CD4-positive, alpha-beta T cell treated with Interleukin-15 for 4 hours (primary cell): ENCODE measurements around the gene MAPK12.
A peak's percentile ranks its signal among the peaks of the same experiment; 100 is the strongest.

ENCODE experiments used
- DNase-seq: peaks from one replicate; pipeline ENCODE4 v3.0.0-alpha.2; 2020; ENCODE audit warnings: low spot score

Gene MAPK12

DNA sequence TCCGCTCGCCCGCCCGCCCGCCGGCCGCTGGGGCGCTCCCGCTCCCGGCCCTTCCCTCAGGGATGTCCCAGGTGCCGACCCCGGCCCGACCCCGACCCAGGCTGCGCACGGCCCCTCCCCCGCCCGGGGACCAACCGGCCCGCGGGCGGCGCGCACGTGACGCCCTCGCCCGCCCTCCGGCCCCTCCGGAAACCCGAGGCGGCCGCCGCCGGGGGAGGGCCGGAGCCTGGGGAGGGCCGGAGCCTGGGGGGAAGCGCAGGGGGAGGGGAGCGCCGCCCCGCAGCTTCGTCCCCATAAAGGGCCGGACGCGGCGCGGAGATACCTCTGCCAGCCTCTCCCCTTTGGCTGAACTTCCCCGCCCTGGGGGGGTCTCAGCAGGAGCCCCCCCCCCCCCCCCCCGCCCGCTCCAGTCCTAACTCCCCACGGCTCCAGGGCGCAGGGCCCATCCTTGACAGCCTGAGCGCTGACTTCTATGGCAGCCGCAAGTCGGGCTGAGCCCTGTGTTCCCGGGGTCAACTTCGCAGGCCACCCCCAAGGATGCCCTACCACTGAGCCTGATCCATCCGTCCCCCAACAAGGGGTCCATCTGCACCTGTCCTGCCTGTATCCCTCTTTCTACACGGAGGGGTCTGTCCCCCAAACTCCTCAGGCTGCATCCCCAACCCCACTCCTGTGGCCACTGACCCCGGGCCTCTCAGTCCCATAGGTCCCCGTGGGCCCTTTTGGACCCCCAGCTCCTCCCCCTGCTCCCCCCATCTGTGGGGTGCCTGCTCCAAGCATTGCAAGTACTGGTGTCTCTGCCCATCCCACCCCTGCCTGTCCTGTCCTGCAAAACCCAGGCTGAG lies at the start of gene MAPK12:
MAPK12 (minus strand) TSS at position 69 of the 845 bp plus-strand sequence. CDS start 174 bp downstream, outside the sequence.
- DNase-seq: no peak

DNA sequence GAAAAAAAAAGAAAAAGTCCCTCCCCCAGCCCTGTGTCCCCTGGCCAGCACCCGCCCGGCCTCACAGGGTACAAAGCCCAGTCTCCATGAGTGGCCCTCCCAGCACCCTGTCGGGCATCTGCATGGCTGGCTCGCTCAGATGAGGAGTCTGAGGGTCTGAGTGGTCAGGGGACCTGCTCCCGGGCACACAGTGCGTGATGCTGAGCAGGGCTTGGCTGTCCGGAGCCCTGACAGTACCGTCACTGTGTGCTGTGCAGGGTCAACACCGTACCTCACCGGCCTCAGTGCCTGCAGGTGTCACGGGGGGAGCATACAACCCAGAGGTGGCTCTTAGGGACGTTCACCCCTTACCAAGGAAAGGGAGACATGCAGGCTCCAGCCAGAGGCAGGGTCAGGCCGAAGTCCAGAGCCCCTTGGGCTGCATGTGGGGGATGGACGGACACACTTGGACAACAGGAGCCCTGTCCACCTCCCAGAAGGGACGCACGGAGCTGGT lies 49.5 kb upstream of the MAPK12 start:
- no peak for DNase-seq

DNA sequence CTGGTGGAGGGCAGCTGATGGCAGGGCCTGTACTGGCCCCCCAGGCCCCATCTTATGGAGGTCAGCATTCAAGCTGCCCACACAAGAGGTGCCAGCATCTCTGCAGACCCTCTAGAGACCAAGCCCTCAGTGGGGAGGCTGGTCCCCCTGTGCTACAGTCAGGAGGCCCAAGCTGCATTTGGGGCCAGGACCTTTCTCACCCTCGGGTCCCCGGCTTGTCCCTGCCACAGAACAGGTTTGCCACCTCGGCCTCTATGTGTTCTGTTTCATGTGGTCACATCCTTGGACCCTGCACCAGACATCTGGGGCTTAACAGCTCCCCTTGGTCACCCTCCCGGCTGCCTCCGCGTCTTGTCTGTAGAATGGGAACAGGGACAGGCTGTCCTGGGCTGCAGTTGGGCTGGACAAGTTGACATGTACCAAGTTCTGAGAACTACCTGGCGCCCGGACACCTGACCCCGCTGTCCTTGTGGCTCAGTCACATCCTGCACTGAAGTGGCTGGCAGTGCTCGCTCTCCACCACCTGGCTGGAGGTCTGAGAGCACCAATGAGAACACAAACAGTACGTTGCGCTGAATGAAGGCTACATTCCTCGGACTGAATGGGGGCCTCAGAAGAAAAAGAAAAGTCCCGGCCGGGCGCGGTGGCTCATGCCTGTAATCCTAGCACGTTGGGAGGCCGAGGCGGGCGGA lies 48.7 kb upstream of the MAPK12 start:
- no peak for DNase-seq

DNA sequence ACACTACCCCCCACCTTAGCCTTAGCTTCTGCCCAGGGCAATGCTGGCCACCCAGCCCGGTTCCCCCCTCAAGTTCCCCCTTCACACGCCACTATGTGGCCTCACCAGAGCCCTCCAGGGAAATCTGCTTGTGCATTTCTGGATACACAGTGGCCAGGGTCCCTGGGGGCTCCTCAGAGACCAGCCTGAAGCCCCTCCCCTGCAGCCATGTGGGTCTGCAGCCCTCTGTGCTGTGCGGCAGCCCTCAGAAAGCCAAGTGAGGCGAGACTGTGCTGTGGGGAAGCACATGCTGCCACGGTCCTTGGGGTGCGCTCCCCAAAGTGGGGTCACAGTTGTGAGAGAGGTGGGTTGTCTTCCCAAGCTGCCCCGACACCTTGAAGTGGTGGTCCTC lies 48.1 kb upstream of the MAPK12 start:
- no peak for DNase-seq

DNA sequence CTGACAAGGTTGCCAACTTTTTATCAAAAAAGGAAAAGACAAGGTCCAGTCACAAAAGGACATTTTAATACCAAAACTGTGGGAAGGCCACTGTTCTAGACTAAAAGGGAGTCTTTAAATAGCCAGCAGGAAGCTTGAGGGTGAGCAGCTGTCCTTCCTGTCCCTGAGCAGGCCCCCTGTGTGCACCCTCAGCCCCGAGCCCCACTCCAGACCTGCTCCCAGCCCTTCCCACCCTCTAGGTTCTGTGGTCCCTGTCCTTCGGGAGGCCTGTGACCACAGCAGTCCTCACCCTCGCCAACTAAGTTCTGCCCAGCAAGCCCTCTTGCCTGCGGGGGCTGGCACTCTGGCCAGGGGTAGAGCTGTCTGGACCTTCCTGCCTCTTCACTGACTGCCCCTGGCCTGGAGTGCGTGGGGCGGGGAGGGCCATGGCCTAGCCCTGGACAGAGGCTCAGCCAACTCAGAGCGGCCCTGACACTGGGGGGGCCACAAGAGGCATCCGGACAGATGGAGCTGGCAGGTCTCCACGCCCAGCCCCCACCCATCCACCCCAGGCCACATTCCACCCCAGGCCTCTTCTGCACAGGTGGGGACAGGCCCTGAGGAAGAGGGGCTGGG lies 47.6 kb upstream of the MAPK12 start:
- DNase-seq: no peak

DNA sequence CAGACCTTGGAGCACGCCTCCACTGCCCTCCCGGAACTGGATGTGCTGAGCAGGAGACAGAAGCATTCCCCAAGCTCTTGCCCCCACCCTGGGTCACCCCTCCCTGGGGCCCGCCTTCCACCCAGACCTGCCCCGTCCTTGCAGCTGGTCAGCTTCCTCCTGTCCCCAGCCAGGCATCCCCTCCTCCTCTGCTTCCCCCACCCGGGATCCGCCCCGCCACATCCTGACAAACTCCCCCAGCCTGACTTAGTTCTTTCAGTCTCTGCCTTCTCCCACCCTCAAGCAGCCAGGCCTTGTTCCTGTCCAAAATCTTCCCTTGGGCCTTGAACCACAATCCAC lies 47.1 kb upstream of the MAPK12 start:
- DNase-seq: no peak

DNA sequence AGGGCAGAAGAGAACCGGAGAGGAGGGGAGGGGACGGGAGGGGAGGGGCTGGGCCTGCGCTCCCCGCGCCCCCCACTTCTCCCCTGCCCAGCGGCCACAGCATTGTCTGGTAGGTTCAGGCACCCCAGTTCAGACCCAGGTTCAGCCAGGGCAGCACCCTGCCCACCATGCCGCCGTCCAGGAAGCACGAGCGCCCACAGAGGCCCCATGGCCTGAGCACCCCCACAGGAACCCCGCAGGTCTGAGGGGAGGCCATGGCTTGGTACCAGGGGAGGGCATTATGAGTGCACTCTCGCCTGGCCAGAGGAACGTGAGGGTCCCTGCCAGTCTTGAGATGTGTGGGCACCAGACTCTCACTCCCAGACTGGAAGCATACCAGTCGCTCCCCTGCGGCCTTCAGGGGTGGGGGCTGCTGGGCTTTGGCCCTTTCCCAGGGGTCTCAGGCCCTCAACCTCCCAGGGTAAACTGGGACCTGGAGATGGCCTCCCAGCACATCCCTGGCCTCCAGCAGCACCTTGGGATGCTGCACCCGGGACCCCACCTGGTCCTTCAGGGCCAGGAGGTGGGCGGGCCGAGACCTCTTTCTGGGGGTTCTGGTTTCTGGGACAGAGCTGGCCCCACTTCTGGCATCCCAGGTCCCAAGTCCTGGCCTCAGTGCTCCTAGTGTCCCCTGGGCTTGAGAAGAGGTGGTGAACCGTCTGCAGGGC lies 46.6 kb upstream of the MAPK12 start:
- DNase-seq: no peak

DNA sequence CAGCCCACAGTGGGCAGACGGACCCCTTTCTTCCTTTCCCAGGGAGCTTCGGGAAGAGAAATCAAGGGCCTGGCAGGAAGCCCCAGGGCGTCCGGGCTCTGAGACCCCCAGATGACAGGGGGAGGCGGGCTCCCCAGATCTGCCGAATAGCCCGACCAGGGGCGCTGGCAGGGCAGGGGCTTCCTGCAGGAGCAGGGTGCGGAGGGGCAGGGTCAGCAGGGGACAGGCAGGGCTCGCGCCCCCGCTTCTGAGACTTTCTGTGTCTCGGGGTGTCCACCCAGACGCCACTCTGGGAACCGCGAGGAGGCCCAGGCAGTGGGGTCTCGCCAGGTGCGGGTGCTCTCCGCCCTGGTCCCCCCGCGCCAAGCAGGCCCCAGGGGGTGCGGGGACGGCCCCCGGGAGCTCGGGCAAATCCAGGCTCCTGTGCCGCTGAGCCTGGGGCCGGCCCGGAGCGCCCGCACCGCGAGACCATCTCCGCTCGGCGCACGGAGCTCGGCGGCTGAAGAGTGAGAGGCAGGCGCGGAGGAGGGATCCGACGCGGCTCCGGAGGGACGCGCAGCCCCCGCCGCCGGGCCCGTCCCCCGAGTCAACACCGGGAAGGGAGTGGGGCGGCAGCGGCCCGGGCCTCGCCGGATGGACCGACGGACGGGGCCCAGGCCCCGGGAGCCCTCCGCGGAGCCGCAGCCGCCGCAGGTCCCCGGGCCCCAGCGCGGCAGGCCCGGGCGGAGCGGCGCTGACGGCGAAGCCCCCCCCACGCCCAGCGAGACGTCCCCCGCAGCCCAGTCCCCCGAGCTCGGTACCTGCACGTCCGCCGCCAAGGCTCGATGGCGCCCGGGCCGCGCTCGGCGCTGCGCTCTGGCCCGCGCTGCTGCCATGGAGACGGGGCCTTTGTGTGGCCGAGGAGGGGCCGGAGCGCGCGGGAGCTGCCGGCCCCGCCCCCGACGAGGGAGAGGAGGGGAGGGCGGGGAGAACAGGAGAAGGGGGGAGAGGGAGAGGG lies 45.6 kb upstream of the MAPK12 start, which contains the start of gene PLXNB2:
PLXNB2 (minus strand) TSS at position 894 of the 997 bp plus-strand sequence. CDS start 17,062 bp downstream, outside the sequence.
- no peak for DNase-seq

DNA sequence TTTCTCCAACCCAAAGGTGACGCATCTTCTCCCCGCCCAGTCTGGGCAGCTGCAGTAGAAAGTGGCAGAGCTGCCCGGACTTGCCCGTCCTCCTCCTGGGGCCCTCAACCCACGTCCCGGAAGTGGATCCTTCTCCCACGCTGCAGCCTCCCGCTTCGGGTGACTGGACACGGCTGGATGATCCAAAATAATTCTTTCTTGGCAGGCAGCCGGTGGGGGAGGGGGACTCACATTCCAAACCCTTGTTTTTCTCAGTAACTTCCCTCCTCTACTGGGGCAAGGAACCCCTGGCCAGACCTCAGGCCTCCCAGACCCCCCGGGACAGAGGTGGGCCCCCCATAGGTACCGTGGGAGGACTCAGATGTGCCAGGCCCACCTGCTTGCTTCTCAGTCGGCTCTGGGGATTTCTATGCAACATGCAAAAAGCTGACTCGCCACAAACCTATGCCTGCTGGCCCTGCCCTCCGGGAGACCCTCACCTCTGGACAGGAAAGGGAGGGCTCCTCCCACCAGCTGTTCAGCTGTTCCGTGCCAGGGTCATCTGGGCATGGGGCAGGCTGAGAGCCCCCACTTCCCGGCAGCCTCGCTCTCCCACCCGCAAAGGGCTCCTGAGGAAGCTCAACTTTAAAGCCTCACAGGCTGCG lies 44.6 kb upstream of the MAPK12 start:
- no peak for DNase-seq

DNA sequence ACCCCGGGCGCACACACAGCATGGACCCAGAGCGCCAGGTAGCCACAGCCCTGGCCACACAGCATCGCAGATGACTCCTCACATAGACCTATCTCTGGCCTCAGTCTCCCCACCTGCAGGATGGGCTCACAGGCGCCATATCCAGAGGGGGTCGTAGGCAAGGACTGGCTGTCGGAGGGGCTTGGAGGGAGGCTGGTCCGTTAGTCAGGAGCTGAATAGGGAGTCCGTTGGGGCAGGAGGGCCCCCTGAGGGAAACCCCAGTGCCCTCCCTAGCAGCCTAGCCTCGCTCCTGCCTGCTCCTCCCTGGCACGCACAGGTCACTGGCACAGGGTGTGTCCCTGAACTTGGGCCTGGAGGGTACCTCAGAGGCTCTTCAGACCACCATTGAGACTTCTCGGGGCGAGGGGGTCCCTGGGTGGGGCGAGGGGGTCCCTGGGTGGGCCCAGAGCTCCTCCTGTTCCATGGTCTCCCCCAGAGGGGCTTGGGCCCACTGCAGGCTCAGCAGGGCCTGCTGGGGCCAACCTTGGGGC lies 44.0 kb upstream of the MAPK12 start:
- no peak for DNase-seq

DNA sequence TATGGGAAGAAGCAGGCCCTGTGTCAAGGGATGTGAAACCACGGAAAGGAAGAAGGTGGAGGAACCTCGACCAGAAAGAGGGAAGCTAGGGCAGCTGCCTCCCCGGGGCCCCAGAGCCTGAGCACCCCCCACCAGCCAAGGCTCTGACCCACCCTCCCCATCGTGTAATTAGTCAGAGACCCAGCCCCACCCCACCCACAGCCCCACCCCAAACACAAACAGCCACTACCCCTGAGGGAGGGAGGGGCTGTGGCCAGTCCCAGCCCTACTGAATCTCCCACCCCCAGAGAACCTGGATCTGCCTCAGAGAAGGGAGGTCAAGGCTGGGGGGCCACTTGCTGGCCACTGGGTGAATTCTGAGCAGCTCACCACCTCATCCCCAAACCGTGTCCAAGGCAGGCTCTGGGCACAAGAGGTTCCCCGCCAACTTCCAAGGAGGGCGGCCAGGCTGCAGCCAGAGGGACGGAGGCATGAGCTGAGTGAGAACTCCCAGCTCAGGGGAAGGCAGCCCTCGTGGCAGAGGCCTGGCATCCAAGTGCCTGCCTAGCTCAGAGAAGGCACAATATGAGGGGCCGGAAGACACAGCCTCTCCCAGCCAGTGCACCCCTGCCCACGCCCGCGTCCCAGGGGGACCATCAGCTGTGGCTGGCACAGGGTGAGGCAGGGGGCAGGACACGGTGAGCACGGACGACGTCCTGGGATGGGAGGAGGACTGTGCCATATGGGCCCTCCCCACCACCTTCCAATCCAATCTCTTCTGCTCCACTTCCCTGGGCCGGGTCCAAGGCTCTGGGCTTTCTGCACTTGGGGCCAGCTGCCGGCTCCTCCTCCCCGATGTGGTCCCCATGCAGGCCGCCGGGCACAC lies 43.3 kb upstream of the MAPK12 start:
- DNase-seq: no peak

DNA sequence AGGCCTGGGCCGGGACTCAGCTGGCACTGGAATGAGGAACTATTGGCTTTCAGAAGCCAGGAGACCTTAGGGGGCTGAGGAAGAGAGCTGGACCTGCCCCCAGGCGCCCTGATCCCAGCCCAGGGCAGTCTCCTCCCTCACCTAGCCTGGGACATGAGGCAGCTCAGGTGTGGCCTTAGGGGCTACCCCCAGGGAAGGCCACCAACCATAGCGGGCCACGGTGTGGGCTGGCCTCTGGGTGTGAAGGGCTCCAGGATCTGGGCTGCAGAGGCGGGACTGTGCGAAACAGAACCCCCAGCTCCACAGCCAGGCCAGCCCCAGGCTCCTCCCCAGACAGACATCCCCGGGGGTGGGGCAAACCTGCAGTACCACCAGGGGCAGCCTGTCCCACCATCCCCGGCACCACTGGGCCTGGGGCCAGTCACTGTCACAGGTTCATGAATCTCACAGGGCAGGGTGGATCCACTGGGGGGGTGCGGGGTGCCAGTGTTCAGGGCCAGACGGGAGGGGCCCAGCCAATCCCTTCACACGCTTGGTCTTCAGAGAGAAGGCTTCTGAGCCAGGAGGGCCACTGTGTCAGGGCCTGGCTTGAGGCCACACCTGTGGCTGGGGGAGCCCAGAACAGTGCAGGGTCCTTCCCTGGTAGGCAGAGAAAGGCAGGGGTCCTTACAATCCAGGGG lies 42.5 kb upstream of the MAPK12 start:
- DNase-seq: peak; percentile 24

DNA sequence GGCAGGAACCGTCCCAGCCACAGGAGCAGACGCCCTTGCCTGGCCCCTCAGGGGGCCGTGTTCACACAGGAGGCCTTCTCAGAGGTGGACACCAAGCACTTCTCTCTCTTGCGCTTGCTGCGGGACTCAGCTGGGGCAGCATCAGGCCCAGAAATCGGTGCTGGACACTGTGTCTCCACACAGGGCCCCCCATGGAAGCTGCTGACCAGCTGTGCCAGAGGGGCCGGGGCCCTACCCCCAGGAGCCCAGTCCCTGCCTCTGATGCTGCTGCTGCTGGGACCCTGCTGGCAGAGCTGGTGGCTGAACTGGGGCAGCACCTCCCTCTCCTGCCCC lies 42.0 kb upstream of the MAPK12 start:
- DNase-seq: no peak

DNA sequence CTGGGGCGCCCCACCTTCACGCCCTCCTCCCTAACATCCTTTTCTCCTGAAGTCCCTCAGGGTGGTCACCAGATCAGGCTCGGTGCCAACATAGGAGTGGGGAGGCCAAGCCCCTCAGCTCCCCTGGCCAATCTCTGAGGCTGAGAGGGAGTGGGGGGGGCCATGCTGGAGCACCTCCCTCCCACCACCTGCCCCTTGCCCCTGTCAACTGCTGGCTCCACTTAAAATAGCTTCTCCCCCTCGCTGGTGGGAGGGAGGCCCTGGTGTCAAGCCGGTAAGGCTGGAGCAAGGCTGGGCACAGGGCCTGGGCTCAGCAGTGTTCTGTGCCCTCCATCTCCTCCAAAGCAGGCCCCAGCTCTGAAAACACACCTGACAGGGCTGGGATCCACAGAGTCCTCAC lies 41.1 kb upstream of the MAPK12 start:
- no peak for DNase-seq

DNA sequence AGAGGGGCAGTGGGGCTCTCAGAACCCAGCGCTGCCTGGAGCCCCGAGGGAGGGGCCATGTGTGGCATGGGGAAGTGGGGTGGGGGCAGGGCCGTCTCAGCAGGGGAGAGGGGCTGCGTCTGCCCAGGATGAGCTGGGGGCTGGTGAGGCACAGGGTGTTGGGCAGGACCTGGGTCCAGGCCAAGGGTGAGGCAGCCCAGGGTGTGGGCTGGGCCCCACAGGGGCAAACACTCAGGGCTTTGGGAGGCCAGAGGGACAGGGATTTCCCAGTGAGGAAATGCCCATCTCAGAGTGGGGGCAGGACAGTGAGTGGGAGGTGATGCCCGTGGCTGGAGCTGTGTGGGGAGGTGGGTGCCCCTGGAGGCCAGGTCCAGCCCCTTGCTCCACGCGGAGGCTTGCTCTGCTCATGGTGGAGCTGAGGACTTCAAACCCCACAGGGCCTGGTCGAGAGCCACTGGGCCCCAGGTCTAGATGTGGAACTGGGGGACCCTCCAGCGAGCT lies 40.6 kb upstream of the MAPK12 start:
- DNase-seq: no peak

DNA sequence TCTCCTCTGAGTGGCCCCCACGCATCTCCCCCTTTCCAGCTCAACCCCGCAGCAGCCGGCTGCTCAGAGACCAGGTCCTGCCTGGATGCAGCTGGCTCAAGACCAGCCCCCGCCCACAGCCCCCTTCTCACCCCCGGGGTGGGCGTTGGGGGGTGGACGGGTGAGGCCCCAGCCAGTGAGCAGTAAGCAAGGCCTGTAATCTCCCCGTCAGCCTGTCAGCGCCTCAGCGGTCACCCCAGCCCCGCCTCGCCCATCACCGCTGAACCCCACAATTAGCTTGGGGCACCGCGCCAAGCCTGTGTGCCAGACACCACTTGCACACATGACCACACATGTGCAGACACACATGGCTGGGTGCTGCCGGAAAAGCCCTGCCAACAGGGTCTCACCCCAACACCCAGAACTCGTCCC lies 40.1 kb upstream of the MAPK12 start:
- no peak for DNase-seq

DNA sequence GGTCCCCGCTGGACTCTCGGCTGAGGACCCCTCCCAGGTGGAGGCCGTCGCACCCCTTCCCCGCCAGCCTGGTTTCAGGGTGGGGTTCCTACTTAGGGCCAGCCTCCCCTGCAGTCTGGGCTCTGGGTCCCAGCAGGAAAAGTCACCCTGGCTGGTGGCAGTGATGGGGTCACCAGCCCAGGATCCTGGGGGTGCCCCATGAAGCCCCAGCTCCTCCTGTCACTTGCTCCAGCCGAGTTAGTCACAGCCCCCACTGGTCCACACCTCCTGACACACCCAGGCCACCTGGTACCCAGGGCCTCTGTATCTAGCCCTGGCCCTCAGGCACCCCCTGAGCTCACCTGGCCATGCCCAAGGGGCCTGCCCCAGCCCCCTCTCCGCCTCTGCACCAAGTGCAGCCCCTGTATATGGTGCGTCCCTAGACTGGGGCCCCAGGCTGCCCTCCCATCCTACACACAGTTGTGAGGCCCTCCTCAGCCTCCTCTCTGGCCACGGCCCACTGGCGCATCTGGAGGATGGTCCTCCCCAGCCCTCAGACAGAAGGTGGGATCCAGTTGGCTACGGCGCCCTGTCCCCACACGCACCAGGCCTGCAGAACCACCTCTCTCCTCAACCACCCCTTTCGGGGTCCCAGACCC lies 39.3 kb upstream of the MAPK12 start:
- DNase-seq: no peak
